HG03025 (cell line): ENCODE measurements around the gene DPYD.
"Not testable (repeated sequence)": the region's sequence is repeated elsewhere in the genome, so short reads cannot be mapped to it uniquely, and the experiment has no call there.

Source experiments
- ATAC-seq: cut with Tn5 transposase; IDR thresholded peaks from one replicate; pipeline ENCODE4 v1.9.1; 2021; ENCODE audit warnings: mild to moderate bottlenecking, moderate library complexity; ENCODE audit not compliant: unreplicated experiment, low FRiP score

DPYD gene

GRCh38 chr1:97384294-97384968, 536.4 kb downstream of the DPYD start:
- no peak for ATAC-seq

GRCh38 chr1:97383797-97384196, 537.0 kb downstream of the DPYD start:
- no peak for ATAC-seq

DNA sequence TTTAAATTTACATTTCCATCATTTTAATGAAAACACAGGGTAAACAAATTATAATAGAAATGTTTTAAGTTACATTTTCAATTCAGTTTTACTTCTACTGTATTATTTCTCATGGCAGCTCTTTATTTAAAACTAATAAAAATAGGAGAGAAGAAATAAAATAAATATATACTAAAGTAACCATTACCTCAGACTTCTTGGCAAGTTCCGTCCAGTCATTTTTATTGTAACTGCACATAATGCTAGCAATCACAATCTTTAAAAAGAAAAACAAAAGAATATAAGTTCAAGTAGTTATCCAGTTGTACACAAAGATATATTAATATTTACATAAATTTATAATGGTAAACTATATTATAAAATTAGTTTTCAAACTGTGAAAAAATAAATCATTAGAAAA, 538.6 kb downstream of the DPYD start:
- no peak for ATAC-seq

GRCh38 chr1:97379387-97380075, 541.3 kb downstream of the DPYD start:
- ATAC-seq = no peak

DNA sequence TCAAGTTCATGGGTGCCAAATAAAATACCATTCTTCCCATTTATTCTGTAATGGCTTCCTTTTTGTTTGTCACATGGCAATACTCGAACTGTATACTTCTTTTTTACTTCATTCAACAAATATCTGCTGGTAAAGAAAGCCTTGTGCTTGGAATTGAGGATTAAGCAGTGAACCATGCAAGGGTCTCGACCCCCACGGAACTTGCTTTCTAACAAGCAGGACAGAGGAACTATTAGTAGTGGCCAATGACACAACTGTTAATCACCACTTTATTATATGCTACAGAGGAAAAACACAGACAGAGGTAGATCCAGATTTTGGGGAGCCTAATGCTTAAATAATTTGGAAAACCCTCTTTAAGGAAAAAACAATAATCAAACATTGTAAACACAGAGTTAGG, 542.2 kb downstream of the DPYD start:
- no peak for ATAC-seq

GRCh38 chr1:97377432-97378034, 543.3 kb downstream of the DPYD start:
- ATAC-seq = no peak

- ATAC-seq = no peak
These were observed 547.8 kb downstream of the DPYD start for GRCh38 chr1:97373000-97373399.

GRCh38 chr1:97372531-97372930, 548.3 kb downstream of the DPYD start:
- ATAC-seq = no peak

DNA sequence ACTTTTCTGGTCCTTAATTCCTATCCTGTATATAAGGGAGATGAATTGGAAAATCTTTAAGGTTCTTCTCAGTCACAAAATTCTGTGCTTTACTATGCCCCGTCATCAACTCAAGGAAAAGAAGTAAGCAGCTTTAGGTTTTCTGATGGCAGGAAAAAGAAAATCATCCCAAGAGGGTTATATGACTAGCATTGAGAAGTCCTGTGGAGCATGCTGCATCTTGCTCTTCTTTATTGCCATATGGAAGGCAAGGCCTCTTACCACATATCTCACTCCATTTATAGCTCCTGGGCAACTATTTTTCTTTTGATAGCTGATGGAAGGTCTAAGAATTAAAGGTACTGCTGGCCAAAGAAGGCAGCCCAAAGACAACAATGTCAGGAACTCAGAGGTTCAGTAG, 552.5 kb downstream of the DPYD start:
- ATAC-seq = no peak

DNA sequence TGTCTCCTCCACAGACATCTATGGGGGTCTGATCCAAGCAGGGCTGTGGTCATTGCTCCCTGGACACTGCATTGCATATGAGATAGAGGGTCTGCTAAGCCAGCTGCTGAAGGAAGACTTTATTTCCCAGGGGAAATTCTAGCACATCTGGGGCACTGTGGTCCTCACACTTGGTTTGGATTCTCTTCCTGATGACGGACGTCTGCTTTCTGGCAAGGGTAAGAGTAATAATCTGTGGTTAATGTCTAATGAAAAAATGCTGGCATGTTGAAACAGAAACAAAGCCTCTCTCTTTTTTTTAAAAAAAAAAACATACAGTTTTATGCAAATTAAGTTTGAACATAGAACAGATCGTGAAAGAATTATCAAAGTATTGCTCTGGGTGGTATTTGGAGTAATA, 553.9 kb downstream of the DPYD start:
- no peak for ATAC-seq

- no peak for ATAC-seq
These were observed 555.8 kb downstream of the DPYD start for GRCh38 chr1:97365026-97365425.

DNA sequence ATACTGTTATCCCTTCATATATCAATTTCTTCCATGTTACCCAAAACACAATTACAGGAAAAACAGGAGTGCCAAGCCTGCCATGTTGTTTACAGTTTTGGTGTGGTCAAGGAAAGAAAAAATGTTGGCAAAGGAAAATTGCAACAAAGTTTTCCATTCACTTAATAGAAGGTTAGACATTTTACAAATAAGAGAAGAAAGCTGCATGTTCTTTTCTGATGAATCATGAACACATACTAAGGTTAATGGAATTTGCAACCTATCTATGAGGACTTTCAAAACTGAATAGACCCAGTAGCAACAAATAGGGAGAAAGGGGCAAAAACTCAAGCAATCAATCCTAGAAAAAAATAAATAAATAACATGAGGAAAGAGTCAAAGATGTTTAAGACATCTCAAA, 556.7 kb downstream of the DPYD start:
- ATAC-seq = no peak

- ATAC-seq = no peak
These were observed 564.5 kb downstream of the DPYD start for GRCh38 chr1:97356309-97356708.

- ATAC-seq = no peak
These were observed 567.9 kb downstream of the DPYD start for GRCh38 chr1:97352936-97353382.

GRCh38 chr1:97351846-97352245, 569.0 kb downstream of the DPYD start:
- no peak for ATAC-seq

DNA sequence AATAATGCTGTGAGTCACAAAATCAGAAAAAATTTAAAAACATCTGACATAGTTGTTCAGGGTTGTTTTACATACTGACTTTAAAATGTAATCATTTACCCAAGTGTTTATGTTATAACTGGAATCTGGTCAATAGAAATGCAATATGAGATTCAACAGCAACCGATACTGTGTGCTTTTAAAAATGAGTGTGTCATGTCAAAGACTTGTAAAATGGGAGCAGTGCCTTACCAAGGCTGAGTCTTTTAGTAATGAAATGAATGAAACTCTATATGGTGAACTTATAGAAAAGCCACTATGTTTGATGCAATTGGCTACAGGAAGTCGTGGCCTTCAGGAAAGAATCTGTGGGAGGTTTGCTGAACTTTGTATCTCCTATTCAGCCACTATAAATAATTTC, 570.2 kb downstream of the DPYD start:
- ATAC-seq = no peak

GRCh38 chr1:97350241-97350640, 570.6 kb downstream of the DPYD start:
- no peak for ATAC-seq

DNA sequence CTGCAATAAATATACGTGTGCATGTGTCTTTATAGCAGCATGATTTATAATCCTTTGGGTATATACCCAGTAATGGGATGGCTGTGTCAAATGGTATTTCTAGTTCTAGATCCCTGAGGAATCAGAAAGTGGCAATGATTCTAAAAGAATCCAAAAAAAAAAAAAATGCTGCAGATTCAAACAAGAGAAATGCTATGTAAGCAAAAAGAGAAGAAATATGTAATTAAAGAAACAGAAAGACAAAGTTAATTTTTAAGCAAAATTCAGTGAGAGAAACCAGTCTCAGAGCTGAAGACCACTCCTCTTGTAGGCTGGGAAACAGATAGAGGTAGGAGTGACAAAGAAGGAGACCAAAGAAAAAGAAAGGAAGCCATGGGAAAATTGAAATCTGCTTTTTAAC, 571.0 kb downstream of the DPYD start:
- not testable (repeated sequence) for ATAC-seq

DNA sequence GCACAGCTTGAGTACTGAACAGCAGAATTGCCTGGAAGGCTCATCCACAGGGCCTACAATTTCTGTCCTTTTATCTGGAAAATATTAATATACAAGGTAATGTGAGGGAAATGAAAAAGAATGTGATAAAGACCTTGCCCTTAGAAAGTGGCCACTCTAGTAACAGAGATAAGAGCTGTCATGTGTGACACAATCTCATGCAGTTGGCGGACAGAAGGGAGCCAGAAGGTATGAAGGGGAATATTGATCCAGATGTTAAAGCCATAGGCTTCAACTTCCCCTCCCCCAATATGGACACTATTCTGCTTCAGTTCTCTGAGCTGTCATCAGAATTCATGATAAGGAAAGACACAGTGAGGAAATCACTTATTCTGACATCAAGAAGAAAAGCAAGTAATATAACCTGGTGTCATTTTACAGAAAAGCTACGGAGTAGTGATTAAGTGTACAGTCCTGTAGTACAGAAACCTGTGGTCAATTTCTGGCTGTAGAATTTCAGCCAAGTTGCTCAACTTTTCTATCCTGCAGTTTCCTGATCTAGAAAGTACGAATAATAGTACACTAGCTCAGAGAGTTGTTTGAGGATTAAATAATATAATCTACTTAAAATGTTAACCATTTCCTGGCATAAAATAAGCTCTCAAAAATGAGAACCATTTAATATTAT, 572.1 kb downstream of the DPYD start:
- no peak for ATAC-seq

DNA sequence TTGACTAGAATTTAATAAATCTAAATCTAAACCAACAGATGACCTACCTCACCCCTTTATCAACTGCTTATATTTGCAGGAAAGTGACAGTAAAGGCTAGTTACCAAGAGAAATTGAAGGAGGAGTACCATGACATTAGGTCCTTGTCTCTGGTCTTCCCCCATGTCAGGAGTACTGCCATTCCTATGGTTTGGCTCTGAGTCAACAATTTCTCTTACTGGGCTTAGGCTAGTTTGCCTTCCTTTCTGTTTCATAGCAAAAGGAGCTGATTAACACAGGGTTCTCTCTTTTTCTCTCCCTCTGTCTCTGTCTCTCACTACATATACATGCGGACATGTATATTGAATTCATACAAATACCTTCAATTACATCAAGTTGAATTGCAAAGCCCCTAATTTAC, 579.9 kb downstream of the DPYD start:
- no peak for ATAC-seq

DNA sequence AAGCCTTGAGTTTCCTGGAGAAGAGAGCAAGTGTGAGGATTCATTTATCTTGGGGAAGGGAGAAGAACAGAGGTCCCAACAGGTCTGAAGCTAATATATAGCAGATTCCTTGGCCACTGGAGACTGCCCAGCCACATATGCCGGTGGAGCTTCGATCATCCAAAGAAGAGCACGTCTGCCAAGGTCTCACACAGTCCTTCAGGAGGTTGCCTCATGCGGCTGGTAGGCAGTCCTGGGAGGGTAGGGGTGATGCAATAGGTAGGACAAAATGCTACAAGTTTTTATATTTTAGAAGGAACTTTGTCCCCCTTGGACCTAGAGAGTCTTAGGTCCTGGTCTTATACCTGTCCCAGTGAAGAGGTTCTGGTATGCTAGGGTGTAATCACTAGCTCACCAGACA, 582.5 kb downstream of the DPYD start:
- no peak for ATAC-seq
